ENCODE measurements around the gene CDC42BPA.
"Not testable (repeated sequence)": the region's sequence is repeated elsewhere in the genome, so short reads cannot be mapped to it uniquely, and the experiment has no call there.

CDC42BPA gene

GRCh38 chr1:226960944-226961765, 357.1 kb downstream of the CDC42BPA start:
- no peak for DNase-seq (ENCODE audit: low spot score)

DNA sequence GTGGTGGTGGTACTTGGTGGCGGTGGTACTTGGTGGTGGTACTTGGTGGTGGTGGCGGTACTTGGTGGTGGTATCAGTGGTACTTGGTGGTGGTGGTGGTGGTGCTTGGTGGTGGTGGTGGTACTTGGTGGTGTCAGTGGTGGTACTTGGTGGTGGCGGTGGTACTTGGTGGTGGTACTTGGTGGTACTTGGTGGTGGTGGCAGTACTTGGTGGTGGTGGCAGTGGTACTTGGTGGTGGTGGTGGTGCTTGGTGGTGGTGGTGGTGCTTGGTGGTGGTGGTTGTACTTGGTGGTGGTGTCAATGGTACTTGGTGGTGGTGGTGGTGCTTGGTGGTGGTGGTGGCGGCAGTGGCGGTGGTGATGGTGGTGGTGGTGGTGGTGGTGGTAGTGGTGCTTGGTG, 358.0 kb downstream of the CDC42BPA start:
- DNase-seq (ENCODE audit: low spot score) = no peak

DNA sequence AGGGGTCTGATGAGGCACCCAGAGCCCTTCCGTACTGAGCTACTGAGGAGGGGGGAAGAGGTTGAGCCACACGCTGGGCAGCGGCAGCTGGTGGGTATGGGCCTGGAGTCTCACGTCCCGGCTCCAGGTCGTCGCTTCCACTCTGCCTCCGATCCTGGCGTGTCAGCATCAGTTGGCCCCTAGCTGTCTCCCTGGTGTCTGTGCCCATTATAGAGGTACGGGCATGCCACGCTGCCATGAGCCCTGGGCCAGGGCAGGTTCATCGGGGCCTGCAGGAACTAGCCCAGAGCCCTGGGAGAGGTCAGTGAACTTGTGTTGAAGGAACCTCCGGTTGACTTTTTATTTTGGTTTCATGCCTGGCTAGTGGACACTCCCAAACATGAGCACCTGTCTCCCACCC, 360.0 kb downstream of the CDC42BPA start:
- DNase-seq (ENCODE audit: low spot score) = no peak

- no peak for DNase-seq (ENCODE audit: low spot score)
Measured at GRCh38 chr1:226957714-226958113, 360.6 kb downstream of the CDC42BPA start.

DNA sequence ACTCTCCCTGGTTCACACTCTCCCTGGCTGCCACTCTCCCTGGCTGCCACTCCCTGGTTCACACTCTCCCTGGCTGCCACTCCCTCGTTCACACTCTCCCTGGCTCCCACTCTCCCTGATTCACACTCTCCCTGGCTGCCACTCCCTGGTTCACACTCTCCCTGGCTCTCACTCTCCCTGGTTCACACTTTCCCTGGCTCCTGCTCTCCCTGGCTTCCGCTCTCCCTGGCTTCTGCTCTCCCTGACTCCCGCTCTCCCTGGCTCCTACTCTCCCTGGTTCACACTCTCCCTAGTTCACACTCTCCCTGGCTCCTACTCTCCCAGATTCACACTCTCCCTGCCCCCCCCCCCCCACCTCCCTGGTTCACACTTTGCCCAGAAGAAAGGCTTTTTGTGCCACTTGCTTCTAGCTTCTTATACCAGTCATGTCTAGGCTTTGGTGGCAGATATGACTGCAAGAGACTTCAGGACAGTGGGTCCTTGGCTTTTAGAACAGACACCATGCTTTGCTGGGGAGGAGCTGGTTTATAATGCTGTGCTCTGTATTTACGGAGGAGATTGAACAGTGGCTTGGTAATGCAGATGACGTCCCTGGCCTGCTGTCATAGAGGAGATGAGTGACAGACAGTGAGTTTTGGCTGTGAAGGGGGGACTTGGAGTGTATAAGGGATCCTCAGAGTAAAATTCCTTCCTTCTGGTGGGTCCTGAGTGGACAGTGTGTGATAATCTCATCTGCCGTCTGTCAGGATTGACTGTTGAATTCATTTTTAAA, 361.2 kb downstream of the CDC42BPA start:
- DNase-seq (ENCODE audit: low spot score) = no peak

DNA sequence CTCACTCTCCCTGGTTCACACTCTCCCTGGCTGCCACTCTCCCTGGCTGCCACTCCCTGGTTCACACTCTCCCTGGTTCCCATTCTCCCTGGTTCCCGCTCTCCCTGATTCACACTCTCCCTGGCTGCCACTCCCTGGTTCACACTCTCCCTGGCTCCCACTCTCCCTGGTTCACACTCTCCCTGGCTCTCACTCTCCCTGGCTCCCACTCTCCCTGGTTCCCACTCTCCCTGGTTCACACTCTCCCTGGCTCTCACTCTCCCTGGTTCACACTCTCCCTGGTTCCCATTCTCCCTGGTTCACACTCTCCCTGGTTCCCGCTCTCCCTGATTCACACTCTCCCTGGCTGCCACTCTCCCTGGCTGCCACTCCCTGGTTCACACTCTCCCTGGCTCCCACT, 362.4 kb downstream of the CDC42BPA start:
- DNase-seq (ENCODE audit: low spot score) = not testable (repeated sequence)

GRCh38 chr1:226954777-226955176, 363.5 kb downstream of the CDC42BPA start:
- no peak for DNase-seq (ENCODE audit: low spot score)

DNA sequence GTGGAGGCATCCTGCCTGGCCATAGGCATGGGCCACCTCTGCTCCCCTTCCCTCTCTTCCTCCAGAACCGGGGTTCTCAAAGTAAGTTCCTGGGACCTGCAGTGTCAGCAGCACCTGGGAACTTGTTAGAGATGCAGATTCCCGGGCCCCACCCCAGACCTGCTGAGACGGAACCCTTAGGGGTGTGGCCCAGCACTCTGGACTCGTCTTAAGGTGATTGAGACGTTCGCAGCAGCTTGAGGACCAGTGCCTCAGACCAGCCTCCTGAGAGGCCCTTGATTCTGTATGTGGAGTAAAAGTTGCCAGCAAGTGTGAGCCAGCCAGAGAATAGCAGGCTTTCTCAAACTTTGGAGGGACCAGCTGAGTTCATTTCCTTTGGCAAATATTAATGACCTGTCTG, 364.0 kb downstream of the CDC42BPA start:
- DNase-seq (ENCODE audit: low spot score) = no peak

DNA sequence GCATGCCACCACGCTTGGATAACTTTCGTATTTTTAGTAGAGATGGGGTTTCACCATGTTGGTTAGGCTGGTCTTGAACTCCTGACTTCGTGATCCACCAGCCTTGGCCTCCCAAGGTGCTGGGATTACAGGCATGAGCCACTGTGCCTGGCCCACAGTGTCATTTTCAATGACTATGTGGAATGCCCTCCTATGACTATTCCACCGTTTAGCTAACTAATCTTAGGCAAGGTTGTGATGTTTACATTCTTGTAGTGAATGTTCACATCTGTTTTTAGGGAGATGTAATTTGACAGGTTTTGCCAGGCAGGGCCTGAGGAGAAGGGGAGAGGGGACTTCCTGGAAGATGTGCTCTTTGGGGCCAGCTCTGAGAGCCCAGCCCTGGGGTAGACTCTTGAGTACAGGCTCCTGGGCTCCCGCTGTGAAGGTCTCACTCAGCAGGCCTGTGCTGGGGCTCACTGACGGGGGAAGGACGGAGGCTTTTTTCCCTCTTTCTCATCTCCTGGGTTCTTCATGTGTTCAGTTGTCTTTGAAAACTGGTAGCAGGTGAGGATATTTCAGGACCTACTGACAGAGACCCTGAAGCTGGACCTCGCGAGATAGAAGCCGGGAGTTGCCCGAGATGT, 365.0 kb downstream of the CDC42BPA start:
- DNase-seq (ENCODE audit: low spot score) = no peak

DNA sequence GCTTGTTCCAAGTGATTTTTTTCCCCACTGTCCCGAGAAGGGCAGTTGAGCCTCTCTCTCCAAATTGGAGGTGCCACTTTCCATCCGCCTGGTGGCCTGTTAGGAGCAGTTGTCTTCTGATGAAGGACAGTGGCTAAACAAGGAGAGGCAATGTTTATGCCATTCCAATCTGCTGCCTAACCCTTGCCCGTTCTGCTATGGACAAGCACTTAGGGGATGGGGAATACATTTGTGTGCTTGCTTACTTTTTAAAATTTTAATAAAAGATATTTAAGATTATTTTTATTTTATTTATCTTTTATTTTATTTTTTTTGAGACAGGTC, 366.2 kb downstream of the CDC42BPA start:
- no peak for DNase-seq (ENCODE audit: low spot score)

DNA sequence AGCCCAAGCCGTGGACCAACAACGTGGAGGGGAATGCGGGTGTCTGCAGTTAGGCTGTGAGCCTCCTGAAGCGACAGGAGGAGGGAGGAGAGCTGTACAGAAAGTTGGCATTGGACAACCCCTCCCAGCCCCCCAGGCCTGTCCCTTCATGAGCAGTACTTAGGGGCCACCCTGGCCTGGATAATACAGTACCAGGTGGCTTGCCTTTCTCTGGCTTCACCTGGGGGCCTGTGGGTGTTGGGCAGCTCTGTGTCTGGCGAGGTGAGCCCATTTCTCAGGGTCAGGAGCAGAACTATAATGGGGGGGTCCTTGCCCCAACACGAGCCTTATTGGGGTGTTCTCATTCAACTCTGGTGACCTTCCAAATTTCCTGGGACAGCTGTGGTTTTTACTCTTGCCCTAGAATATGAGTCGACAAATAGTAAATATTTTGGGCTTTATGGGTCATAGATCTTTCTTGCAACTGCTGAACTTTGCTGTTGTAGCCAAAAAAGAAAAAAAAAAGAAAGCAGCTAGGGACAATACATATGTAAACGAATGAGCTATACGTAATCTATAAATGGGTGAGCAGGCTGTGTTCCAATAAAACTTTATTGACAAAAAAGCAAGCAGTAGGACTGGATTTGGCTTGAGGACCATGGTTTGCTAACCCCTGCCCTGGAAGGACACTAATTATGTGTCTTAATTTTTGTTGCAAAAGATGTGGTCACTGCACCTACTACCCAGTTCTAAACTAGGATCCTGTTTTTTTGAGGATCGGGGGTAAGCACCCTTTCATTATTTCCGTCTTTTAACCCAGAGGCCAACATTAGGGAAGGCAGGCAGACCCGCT, 366.8 kb downstream of the CDC42BPA start:
- DNase-seq (ENCODE audit: low spot score) = no peak

DNA sequence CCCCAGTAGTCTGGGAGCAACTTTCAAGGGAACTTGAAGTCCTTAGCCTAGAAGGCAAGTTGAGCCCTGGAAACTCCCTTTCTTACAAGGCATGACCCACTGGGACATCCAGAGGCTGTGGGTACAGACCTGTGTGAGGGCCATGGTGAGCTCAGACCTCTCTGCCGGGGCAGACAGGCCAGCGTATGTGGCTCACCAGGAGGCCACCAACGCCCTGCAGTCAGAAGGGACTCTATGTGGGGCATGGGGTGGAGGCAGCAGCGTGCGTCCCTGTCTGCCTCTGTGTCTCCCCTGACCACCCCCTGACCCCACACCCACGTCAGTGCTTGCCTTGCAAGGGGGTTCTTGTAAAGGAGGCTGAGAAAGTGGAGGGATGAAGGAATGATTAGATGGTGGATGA, 367.4 kb downstream of the CDC42BPA start:
- DNase-seq (ENCODE audit: low spot score) = no peak

DNA sequence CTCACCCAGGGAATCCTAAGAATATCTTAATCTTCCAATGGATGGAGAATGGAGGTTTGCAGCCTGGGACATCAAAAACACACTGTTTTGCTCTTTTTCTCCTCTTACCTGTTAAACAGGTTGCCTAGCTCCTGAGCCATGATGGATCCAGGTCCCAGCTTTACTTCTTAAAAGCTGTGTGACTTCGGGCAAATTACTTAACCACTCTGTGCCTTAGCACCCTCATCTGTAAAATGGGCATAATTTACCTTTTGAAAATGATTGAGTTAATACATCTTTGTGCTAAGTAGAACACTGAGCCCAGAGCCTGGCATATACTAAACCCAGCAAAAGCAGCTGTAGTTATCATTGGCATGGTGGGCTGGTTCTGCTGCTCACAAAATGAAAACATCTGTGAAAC, 368.0 kb downstream of the CDC42BPA start:
- no peak for DNase-seq (ENCODE audit: low spot score)

GRCh38 chr1:226949401-226949800, 368.9 kb downstream of the CDC42BPA start:
- DNase-seq (ENCODE audit: low spot score) = no peak

GRCh38 chr1:226948996-226949395, 369.3 kb downstream of the CDC42BPA start:
- no peak for DNase-seq (ENCODE audit: low spot score)

- no peak for DNase-seq (ENCODE audit: low spot score)
Measured at GRCh38 chr1:226948480-226948879, 369.8 kb downstream of the CDC42BPA start.

- DNase-seq (ENCODE audit: low spot score) = no peak
Measured at GRCh38 chr1:226948051-226948450, 370.2 kb downstream of the CDC42BPA start.

DNA sequence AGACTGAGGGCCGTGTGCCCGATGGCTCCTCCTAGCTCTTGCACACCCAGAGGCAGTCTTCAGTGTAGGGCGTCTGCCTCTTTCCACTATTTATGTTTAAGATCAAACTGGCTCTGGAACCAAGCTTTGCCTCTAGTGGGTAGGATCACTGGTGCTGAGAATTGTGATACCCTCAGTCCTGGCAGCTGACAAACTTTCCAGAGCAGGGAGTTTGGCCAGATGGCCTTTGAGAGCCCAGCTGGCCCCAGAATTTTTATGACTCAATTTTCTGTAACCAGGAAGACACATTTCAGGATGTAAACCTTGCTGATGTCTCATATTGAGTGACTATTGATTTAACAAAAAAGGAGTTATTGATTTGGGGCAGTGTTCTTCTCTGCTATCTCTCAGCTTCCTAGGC, 371.5 kb downstream of the CDC42BPA start:
- DNase-seq (ENCODE audit: low spot score) = no peak

- DNase-seq (ENCODE audit: low spot score) = no peak
Measured at GRCh38 chr1:226946285-226946684, 372.0 kb downstream of the CDC42BPA start.

- no peak for DNase-seq (ENCODE audit: low spot score)
Measured at GRCh38 chr1:226945858-226946245, 372.4 kb downstream of the CDC42BPA start.

DNA sequence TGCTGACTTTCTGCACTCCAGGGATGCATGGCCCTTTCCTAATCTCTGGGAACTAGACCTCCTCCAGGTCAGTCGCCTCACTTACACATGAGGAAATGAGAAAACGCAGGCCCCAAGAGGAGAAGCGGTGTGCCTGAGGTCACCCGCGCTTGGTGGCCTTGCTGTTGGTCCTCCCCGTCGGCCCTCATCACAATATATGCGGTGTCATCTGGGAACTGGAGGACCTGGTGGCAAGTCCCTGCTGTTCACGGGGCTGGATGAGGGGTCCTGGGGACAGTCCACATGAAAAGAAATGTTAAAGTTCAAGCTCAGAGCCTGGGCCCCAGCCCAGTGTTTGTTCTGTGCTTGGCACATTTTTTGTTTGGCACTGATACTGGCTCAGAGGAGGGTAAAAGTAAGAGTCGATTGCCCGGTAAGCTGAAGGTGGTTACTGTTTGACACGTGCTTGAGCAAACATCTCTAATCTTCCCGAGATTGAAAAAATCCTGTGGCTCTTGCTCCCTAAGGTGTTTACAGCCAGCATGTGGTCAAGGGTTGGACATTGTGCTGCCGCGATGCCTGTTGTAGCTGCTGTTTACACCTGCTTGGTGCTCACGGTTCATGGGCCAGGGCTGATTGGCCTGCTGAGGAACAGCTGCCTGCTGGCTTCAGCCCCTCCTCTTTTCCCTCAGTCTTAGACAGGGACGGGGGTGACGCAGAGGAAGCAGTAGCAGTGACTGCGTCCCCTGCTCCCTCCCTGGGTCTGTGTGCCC, 373.0 kb downstream of the CDC42BPA start:
- no peak for DNase-seq (ENCODE audit: low spot score)

GRCh38 chr1:226943927-226944326, 374.4 kb downstream of the CDC42BPA start:
- DNase-seq (ENCODE audit: low spot score) = no peak

Measured in CD4-positive, alpha-beta T cell treated with Interleukin-2 at 100 ng/mL for 4 hours (primary cell).